Measurements from ENCODE around the gene CDH2. TPM values are rescaled to one million over a fixed set of nuclear protein-coding genes. Genes with fewer than 3 reads are reported as not detected.

CDH2 gene
- total RNA-seq, 4 donors from 2014 or later = 0.47 to 1.7 (median 1.1) TPM; not detected in 1

GRCh38 chr18:28071199-28071598 lies 105.7 kb downstream of the CDH2 start:
- H3K27me3 ChIP-seq = no peaks in the 10 kb centered on the region
- H3K4me1 ChIP-seq = no peaks in the 10 kb centered on the region
- 67% methylated on average over 5 of the region's 5 CpGs for WGBS
- no peak overlapping the region for H3K27ac ChIP-seq
- no peak overlapping the region for H3K4me3 ChIP-seq
- no peaks in the 10 kb centered on the region for H3K9me3 ChIP-seq
- no peak for TF ChIP-seq EP300 (IDR thresholded peaks at IDR 0.05)
- TF ChIP-seq CTCF (IDR thresholded peaks at IDR 0.05) = no peak
- TF ChIP-seq POLR2A (IDR thresholded peaks at IDR 0.05) = no peak
- TF ChIP-seq POLR2AphosphoS5 (IDR thresholded peaks at IDR 0.05) = no peak
- H3K36me3 ChIP-seq = no peaks in the 10 kb centered on the region
- DNase-seq (ENCODE audit: low spot score in 2 of 2) = no peak

- no peak for DNase-seq (ENCODE audit: low spot score in 2 of 2)
Observed at GRCh38 chr18:28068207-28068606, 108.7 kb downstream of the CDH2 start.

GRCh38 chr18:28067346-28067745 lies 109.6 kb downstream of the CDH2 start:
- no peak for DNase-seq (ENCODE audit: low spot score in 2 of 2)
- no peaks in the 10 kb centered on the region for H3K36me3 ChIP-seq
- H3K27me3 ChIP-seq = no peaks in the 10 kb centered on the region
- H3K4me3 ChIP-seq = no peak overlapping the region
- H3K4me1 ChIP-seq = no peaks in the 10 kb centered on the region
- no peak overlapping the region for H3K27ac ChIP-seq
- TF ChIP-seq CTCF (IDR thresholded peaks at IDR 0.05) (no peak), POLR2AphosphoS5 (IDR thresholded peaks at IDR 0.05) (no peak), POLR2A (IDR thresholded peaks at IDR 0.05) (no peak), EP300 (IDR thresholded peaks at IDR 0.05) (no peak)
- no peaks in the 10 kb centered on the region for H3K9me3 ChIP-seq
- 97% methylated on average over 1 of the region's 1 CpG for WGBS

More at GRCh38 chr18:28068207-28068606, 108.7 kb downstream of the CDH2 start:
- TF ChIP-seq POLR2A (IDR thresholded peaks at IDR 0.05) (no peak), EP300 (IDR thresholded peaks at IDR 0.05) (no peak)
- H3K4me3 ChIP-seq = no peak overlapping the region
- no peaks in the 10 kb centered on the region for H3K36me3 ChIP-seq
- no peaks in the 10 kb centered on the region for H3K9me3 ChIP-seq
- no peaks in the 10 kb centered on the region for H3K4me1 ChIP-seq
- H3K27me3 ChIP-seq = no peaks in the 10 kb centered on the region
- no peak overlapping the region for H3K27ac ChIP-seq
- 92% methylated on average over 2 of the region's 2 CpGs for WGBS

- Histone ChIP-seq H3K27ac (no peak overlapping the region), H3K4me1 (no peaks in the 10 kb centered on the region), H3K27me3 (no peaks in the 10 kb centered on the region), H3K36me3 (no peaks in the 10 kb centered on the region), H3K9me3 (no peaks in the 10 kb centered on the region), H3K4me3 (no peak overlapping the region)
- TF ChIP-seq POLR2AphosphoS5 (IDR thresholded peaks at IDR 0.05) (no peak), POLR2A (IDR thresholded peaks at IDR 0.05) (no peak), CTCF (IDR thresholded peaks at IDR 0.05) (no peak), EP300 (IDR thresholded peaks at IDR 0.05) (no peak)
- 93% methylated on average over 3 of the region's 3 CpGs for WGBS
- DNase-seq (ENCODE audit: low spot score in 2 of 2) = no peak
Observed at GRCh38 chr18:28065793-28066186, 111.1 kb downstream of the CDH2 start.

DNA sequence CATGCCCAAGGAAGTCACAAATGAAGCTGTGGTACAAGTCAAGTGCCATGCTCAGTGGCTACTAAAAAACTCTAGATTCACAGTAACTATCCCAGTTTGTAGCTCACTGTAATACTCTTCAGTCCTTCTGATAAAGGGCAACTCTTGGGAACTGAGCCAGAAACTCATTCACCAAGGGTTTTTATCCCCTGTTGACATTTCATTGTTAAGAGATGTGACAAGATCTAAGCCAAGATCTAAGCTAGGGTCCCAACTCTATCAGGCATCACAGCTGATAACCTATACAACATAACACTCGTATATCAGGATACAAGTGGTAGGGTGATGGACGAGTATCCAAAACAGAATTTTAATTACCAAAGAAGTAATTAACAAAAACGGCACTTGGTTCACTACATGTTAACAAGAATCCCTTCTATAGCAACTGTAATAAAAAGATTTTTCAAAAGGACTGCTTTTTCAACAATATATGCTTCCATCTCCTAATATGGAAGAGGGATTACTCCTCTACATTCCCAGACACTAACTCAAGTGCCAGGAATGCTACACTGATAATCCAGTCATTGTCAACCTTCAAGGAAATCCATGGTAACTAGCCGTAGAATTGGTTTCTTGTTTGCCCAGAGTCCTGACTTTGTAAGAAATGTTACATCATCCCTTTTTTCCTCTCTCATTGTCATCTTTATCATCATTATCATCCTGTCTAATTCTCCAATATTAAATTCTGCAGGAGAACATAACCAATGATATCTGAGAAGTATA lies 111.7 kb downstream of the CDH2 start:
- no peak for DNase-seq (ENCODE audit: low spot score in 2 of 2)
- 81% methylated on average over 4 of the region's 4 CpGs for WGBS
- H3K27me3 ChIP-seq = no peaks in the 10 kb centered on the region
- H3K27ac ChIP-seq = no peak overlapping the region
- H3K4me3 ChIP-seq = no peak overlapping the region
- TF ChIP-seq EP300 (IDR thresholded peaks at IDR 0.05) = no peak
- no peak for TF ChIP-seq POLR2AphosphoS5 (IDR thresholded peaks at IDR 0.05)
- no peak for TF ChIP-seq CTCF (IDR thresholded peaks at IDR 0.05)
- TF ChIP-seq POLR2A (IDR thresholded peaks at IDR 0.05) = no peak
- no peaks in the 10 kb centered on the region for H3K4me1 ChIP-seq
- no peaks in the 10 kb centered on the region for H3K9me3 ChIP-seq
- no peaks in the 10 kb centered on the region for H3K36me3 ChIP-seq

Data from suprapubic skin (tissue), 4 donors.